NOMO-1 treated with dmso at 0.1 percent for 144 hours (cell line): ENCODE measurements around the gene MPP1.
A peak's percentile ranks its signal among the peaks of the same experiment; 100 is the strongest.

Experiments
- DNase-seq: peaks from one replicate; lab custom pipeline; 2025; ENCODE audit not compliant: unreplicated experiment; lab: John Stamatoyannopoulos, UW

The MPP1 gene

GRCh38 chrX:154732421-154733065 is 72.7 kb downstream of the MPP1 start:
- no peak for DNase-seq

- peak; percentile 31 for DNase-seq
These were observed 73.4 kb downstream of the MPP1 start for GRCh38 chrX:154731881-154732280.

- DNase-seq: peak; percentile 23
These were observed 74.1 kb downstream of the MPP1 start for GRCh38 chrX:154731184-154731583.

- DNase-seq: no peak
These were observed 74.9 kb downstream of the MPP1 start for GRCh38 chrX:154730253-154730891.

- DNase-seq: no peak
These were observed 75.8 kb downstream of the MPP1 start for GRCh38 chrX:154729439-154729838.
